Endothelial cell of umbilical vein (primary cell): ENCODE measurements around the gene CARD8. TPM values are rescaled to one million over a fixed set of nuclear protein-coding genes. Genes with fewer than 3 reads are reported as not detected.

Experiments
- BruUV-seq: library from RNA; stranded (reverse); fragments of 400-500 nt; replicated peaks from 2 replicates; lab custom pipeline; 2021; lab: Mats Ljungman, UMichigan
- CTCF ChIA-PET: fragments of 300-600, 350-600 bp; sonication (Branson Sonifier 250); formaldehyde crosslinking; loops from one replicate; lab custom pipeline; 2021; ENCODE audit warnings: antibody characterized with exemption, inconsistent platforms; lab: Charles Lee
- POLR2A ChIA-PET: fragments of 300-600, 350-600 bp; sonication (Branson Sonifier 250); formaldehyde crosslinking; loops from one replicate; lab custom pipeline; 2021; ENCODE audit warnings: antibody characterized with exemption, inconsistent platforms; lab: Charles Lee
- DNase-seq: peaks from one replicate; pipeline ENCODE4 v3.0.0-alpha.2; 2011; ENCODE audit warnings: low read depth, low spot score
- FAIRE-seq: peaks from 2 replicates; lab custom pipeline; 2011; peaks lifted over from hg19 to GRCh38; lab: Jason Lieb, UNC
- H2AFZ ChIP-seq: 2 replicates; pipeline ENCODE4 v1.6.0; 2012; ENCODE audit warnings: low read depth, low read length, control low read depth, inconsistent platforms
- H3K27ac ChIP-seq: 2 replicates; pipeline ENCODE4 v1.5.1; 2011; ENCODE audit warnings: low read depth, mild to moderate bottlenecking, control low read depth, low read length, moderate library complexity; ENCODE audit not compliant: insufficient read depth
- H3K27me3 ChIP-seq, 2 experiments: 2 replicates each; pipeline versions ENCODE4 v1.6.0 to v1.6.1; 2011; ENCODE audit warnings: low read length in 2 of 2, mixed read lengths in 1 of 2; ENCODE audit not compliant: control insufficient read depth in 2 of 2, insufficient read depth in 2 of 2
- H3K36me3 ChIP-seq, 2 experiments: 2 replicates in 1 of 2; 3 replicates in 1 of 2; pipeline ENCODE4 v1.5.1; 2011; ENCODE audit warnings: low read length in 2 of 2, mild to moderate bottlenecking in 1 of 2, moderate library complexity in 1 of 2; ENCODE audit not compliant: control insufficient read depth in 2 of 2, insufficient read depth in 2 of 2; ENCODE audit errors: extremely low read depth in 1 of 2
- H3K4me1 ChIP-seq: 3 replicates; pipeline ENCODE4 v1.5.1; 2011; ENCODE audit warnings: mild to moderate bottlenecking, low read length; ENCODE audit not compliant: control insufficient read depth, insufficient read depth; ENCODE audit errors: extremely low read depth
- H3K4me2 ChIP-seq: 2 replicates; pipeline ENCODE4 v1.6.1; 2011; ENCODE audit warnings: low read length, control low read depth, mixed read lengths; ENCODE audit not compliant: insufficient read depth
- H3K4me3 ChIP-seq, 3 experiments: fragments of 200-600 bp in 1 of 3; sonication (generic), shearing (Covaris generic) in 1 of 3; replicated peaks in 1 of 3; 2 replicates each; pipeline ENCODE4 v1.5.1; 2011 to 2016; ENCODE audit warnings: control low read depth in 3 of 3, low read length in 3 of 3, mild to moderate bottlenecking in 2 of 3, inconsistent platforms in 1 of 3, low read depth in 1 of 3, moderate library complexity in 1 of 3; ENCODE audit not compliant: insufficient read depth in 1 of 3
- H3K79me2 ChIP-seq: 2 replicates; pipeline ENCODE4 v1.6.0; 2012; ENCODE audit warnings: low read length, inconsistent platforms; ENCODE audit not compliant: control insufficient read depth, insufficient read depth
- H3K9ac ChIP-seq: replicated peaks from 2 replicates; pipeline ENCODE3; 2011; ENCODE audit warnings: low read length, control low read depth; ENCODE audit not compliant: insufficient read depth; ENCODE audit errors: extremely low read depth
- H3K9me1 ChIP-seq: replicated peaks from 3 replicates; pipeline ENCODE4 v1.6.0; 2011; ENCODE audit warnings: mild to moderate bottlenecking, low read length; ENCODE audit not compliant: control insufficient read depth, insufficient read depth; ENCODE audit errors: extremely low read depth
- H3K9me3 ChIP-seq: replicated peaks from 2 replicates; pipeline ENCODE4 v1.5.1; 2012; ENCODE audit warnings: low read length, inconsistent platforms; ENCODE audit not compliant: control insufficient read depth, insufficient read depth
- H4K20me1 ChIP-seq: replicated peaks from 2 replicates; pipeline ENCODE3; 2011; ENCODE audit warnings: mild to moderate bottlenecking, low read length; ENCODE audit not compliant: control insufficient read depth, insufficient read depth; ENCODE audit errors: extremely low read depth
- EZH2 ChIP-seq: IDR thresholded peaks from 2 replicates; pipeline ENCODE4 v1.6.1; 2012; ENCODE audit warnings: borderline replicate concordance, low read depth, mild to moderate bottlenecking, moderate library complexity, low read length, inconsistent platforms; ENCODE audit not compliant: severe bottlenecking
- FOS ChIP-seq: IDR thresholded peaks from 2 replicates; pipeline ENCODE4 v1.6.1; 2011; ENCODE audit warnings: mild to moderate bottlenecking, low read length, moderate library complexity, borderline replicate concordance; ENCODE audit not compliant: insufficient read depth
- GATA2 ChIP-seq: IDR thresholded peaks from 2 replicates; pipeline ENCODE4 v1.7.0; 2011; ENCODE audit warnings: low read depth, mild to moderate bottlenecking, moderate library complexity, mixed read lengths, low read length; ENCODE audit not compliant: insufficient read length, insufficient read depth
- MYC ChIP-seq: IDR thresholded peaks from one replicate; pipeline ENCODE4 v1.6.1; 2011; ENCODE audit warnings: mild to moderate bottlenecking, low read depth, low read length
- POLR2A ChIP-seq: IDR thresholded peaks from 2 replicates; pipeline ENCODE4 v1.6.1; 2012; ENCODE audit warnings: low read depth, mild to moderate bottlenecking, control low read depth, low read length
- POLR2AphosphoS5 ChIP-seq: IDR thresholded peaks from 2 replicates; pipeline ENCODE4 v1.6.1; 2012; ENCODE audit warnings: low read depth, mild to moderate bottlenecking, control low read depth, low read length, moderate library complexity; ENCODE audit not compliant: insufficient read depth
- dilution Hi-C: fragments of 300-500 bp; cut with MboI; formaldehyde crosslinking; loops from one replicate; pipeline ENCODE4 v1.15.0; 2019; ENCODE audit warnings: low sequenced_read_pairs; ENCODE audit not compliant: extremely low pct_ligation_motif_present
- intact Hi-C: fragments of 100-400 bp; cut with micrococcal nuclease; formaldehyde crosslinking; loops from one replicate; pipeline ENCODE4 v1.10.0; 2022
- polyA plus RNA-seq, 4 experiments: library from polyadenylated mRNA; depleted of rRNA in 3 of 4; stranded (reverse) in 3 of 4; unstranded in 1 of 4; fragments of >200 nt; gene quantifications; 2 replicates each; pipeline versions ENCODE4 v1.2.1 to v1.2.3, GENCODE V29; 2011 to 2012; ENCODE audit warnings: missing spikeins in 1 of 4
- total RNA-seq: library from RNA; stranded (reverse); gene quantifications from 2 replicates; pipeline ENCODE4 v1.2.3, GENCODE V29; 2021
- TF ChIP-seq, protein P1 (sequence below), 2 donors: IDR thresholded peaks; 1 replicate in 1 of 2; 2 replicates in 1 of 2; pipeline ENCODE4 v1.5.1; 2011; ENCODE audit warnings: low read length in 2 of 2, mild to moderate bottlenecking in 2 of 2, moderate library complexity in 2 of 2, control low read depth in 1 of 2, inconsistent platforms in 1 of 2, low read depth in 1 of 2; ENCODE audit not compliant: insufficient read depth in 1 of 2; ENCODE audit errors: extremely low read depth in 1 of 2
- TF ChIP-seq, protein P2 (sequence below): IDR thresholded peaks from 2 replicates; pipeline ENCODE4 v1.6.1; 2011; ENCODE audit not compliant: insufficient read depth, insufficient read length

The CARD8 gene
- total and polyA plus RNA-seq, 2 donors (not counting 3 experiments of a cell fraction or from before 2014, with no cell fraction given), result 64.6 to 123 TPM

DNA sequence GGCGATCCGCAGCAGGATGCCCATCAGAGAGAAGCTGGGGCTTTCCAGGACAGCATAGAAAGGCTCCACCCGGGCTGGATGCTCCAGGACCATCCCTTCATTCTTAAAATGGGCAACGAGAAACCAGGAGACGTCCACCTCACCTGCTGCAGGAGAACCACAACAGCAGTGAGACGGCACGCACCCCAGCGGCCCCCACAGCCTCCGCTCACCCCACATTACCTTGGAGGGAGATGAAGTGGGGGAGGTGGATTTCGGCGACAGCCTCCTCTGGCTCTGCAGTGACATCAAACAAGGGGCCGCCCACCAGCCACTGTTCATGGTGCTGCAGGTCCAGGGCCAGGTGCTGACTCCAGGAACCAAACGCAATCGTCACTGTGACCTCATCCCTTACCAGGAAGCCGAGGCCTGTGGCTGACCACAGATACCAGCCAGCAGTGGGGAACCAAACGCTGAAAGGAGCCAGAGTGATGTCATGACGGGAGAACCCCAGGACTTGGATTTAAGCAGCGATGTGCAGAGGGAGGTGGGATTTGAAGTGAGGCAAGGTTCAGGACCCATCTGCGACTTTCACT, 25.1 kb downstream of the CARD8 start:
- BruUV-seq, result no TSS peak
- intact Hi-C loops, result no loop called here
- Histone ChIP-seq H3K4me2 (no peak overlapping the region), H3K4me3 (no peak overlapping the region), H2AFZ (no peak overlapping the region), H3K4me1 (no peaks in the 10 kb centered on the region), H3K9ac (no peak overlapping the region), H3K79me2 (peaks cover 23% of the 10 kb centered on the region), H3K27ac (no peak overlapping the region), H3K27me3 (no peaks in the 10 kb centered on the region), H3K36me3 (peaks cover 36 to 44% of the 10 kb centered on the region in 2 experiments), H3K9me1 (no peaks in the 10 kb centered on the region), H3K9me3 (no peaks in the 10 kb centered on the region), H4K20me1 (no peaks in the 10 kb centered on the region)
- FAIRE-seq (no peak), DNase-seq (no peak)
- dilution Hi-C loops, result no loop called here
- ChIA-PET CTCF (interaction anchor here (1.6 to 2.0 kb wide), 2 partner anchors 10 to 29 kb away, joined by 3 to 8 read pairs; no protein-coding TSS in a partner anchor), POLR2A (no interaction called here)
- TF ChIP-seq EZH2, result no peak
- TF ChIP-seq MYC, result no peak
- TF ChIP-seq, protein P1, sequence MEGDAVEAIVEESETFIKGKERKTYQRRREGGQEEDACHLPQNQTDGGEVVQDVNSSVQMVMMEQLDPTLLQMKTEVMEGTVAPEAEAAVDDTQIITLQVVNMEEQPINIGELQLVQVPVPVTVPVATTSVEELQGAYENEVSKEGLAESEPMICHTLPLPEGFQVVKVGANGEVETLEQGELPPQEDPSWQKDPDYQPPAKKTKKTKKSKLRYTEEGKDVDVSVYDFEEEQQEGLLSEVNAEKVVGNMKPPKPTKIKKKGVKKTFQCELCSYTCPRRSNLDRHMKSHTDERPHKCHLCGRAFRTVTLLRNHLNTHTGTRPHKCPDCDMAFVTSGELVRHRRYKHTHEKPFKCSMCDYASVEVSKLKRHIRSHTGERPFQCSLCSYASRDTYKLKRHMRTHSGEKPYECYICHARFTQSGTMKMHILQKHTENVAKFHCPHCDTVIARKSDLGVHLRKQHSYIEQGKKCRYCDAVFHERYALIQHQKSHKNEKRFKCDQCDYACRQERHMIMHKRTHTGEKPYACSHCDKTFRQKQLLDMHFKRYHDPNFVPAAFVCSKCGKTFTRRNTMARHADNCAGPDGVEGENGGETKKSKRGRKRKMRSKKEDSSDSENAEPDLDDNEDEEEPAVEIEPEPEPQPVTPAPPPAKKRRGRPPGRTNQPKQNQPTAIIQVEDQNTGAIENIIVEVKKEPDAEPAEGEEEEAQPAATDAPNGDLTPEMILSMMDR (IDR thresholded peaks at IDR 0.05; ENCODE audit: extremely low read depth in 1 of 2, insufficient read depth in 1 of 2, low read depth in 1 of 2, low read length in 2 of 2), result no peak
- TF ChIP-seq GATA2, result no peak
- no peak for TF ChIP-seq POLR2A
- no peak for TF ChIP-seq POLR2AphosphoS5
- TF ChIP-seq, protein P2, sequence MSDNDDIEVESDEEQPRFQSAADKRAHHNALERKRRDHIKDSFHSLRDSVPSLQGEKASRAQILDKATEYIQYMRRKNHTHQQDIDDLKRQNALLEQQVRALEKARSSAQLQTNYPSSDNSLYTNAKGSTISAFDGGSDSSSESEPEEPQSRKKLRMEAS, result no peak
- TF ChIP-seq FOS, result no peak
